Measurements from ENCODE around the gene PCMT1. TPM values are rescaled to one million over a fixed set of nuclear protein-coding genes. Genes with fewer than 3 reads are reported as not detected.
A peak's percentile ranks its signal among the peaks of the same experiment; 100 is the strongest.

Gene PCMT1
- total RNA-seq, 4 donors from 2014 or later, result 62.2 to 133 (median 77.9) TPM

- H3K36me3 ChIP-seq, result no peaks in the 10 kb centered on the region
- DNase-seq, result no peak
- no peaks in the 10 kb centered on the region for H3K9me3 ChIP-seq
- no peak for TF ChIP-seq CTCF (IDR thresholded peaks at IDR 0.05)
- TF ChIP-seq POLR2A (IDR thresholded peaks at IDR 0.05), result no peak
- H3K27me3 ChIP-seq, result no peaks in the 10 kb centered on the region
- intact Hi-C loops (cut with DNase I), result no loop called here
- peak overlapping the region; percentile 83 to 99 (median 94) for H3K4me3 ChIP-seq (replicated peaks in 1 of 3)
- WGBS, 2 donors, result 0 to 1% methylated on average over 9 of the region's 9 CpGs
- peak overlapping the region; percentile 98 to 100 (median 99) for H3K27ac ChIP-seq
- H3K4me1 ChIP-seq, result peaks cover 8 to 17% of the 10 kb centered on the region in 2 donors
Observed at GRCh38 chr6:149717255-149717587, 32.3 kb upstream of the PCMT1 start.

GRCh38 chr6:149717588-149718458 lies 31.7 kb upstream of the PCMT1 start, which contains the start of gene LATS1:
TSS of gene LATS1 (minus strand) at chr6:149718101. CDS start at chr6:149702126, 15,975 bp downstream.
- Histone ChIP-seq H3K9me3 (no peaks in the 10 kb centered on the region), H3K36me3 (no peaks in the 10 kb centered on the region), H3K27me3 (no peaks in the 10 kb centered on the region), H3K4me3 (replicated peaks in 1 of 3) (peak within 1 kb of the TSS; percentile 83 to 99 (median 94)), H3K27ac (peak within 1 kb of the TSS; percentile 98 to 100 (median 99)), H3K4me1 (peaks cover 8 to 17% of the 10 kb centered on the region in 2 donors)
- peak; percentile 2 to 76 for TF ChIP-seq POLR2A (IDR thresholded peaks at IDR 0.05)
- TF ChIP-seq CTCF (IDR thresholded peaks at IDR 0.05), result peak in 1 of 6 experiments; percentile 15
- peak; percentile 98 for DNase-seq
- intact Hi-C loops (cut with DNase I), result no loop called here
- WGBS, 2 donors, result 1% methylated on average over 24 to 41 of the region's 82 CpGs

- H3K27ac ChIP-seq, result no peak overlapping the region
- peaks cover 4 to 17% of the 10 kb centered on the region in 2 donors for H3K4me1 ChIP-seq
- no peak overlapping the region for H3K4me3 ChIP-seq (replicated peaks in 1 of 3)
- H3K27me3 ChIP-seq, result no peaks in the 10 kb centered on the region
- DNase-seq, result no peak
- intact Hi-C loops (cut with DNase I), result no loop called here
- no peaks in the 10 kb centered on the region for H3K9me3 ChIP-seq
- WGBS, 2 donors, result 94 to 97% methylated on average over 3 of the region's 3 CpGs
- no peaks in the 10 kb centered on the region for H3K36me3 ChIP-seq
- TF ChIP-seq POLR2A (IDR thresholded peaks at IDR 0.05) (no peak), CTCF (IDR thresholded peaks at IDR 0.05) (no peak)
Observed at GRCh38 chr6:149719531-149719930, 30.0 kb upstream of the PCMT1 start.

GRCh38 chr6:149723262-149723661 lies 26.3 kb upstream of the PCMT1 start:
- H3K36me3 ChIP-seq, result peaks cover 0 to 2% of the 10 kb centered on the region in 2 donors
- H3K9me3 ChIP-seq, result no peaks in the 10 kb centered on the region
- intact Hi-C loops (cut with DNase I), result no loop called here
- no peaks in the 10 kb centered on the region for H3K27me3 ChIP-seq
- no peak overlapping the region for H3K4me3 ChIP-seq (replicated peaks in 1 of 3)
- no peak for TF ChIP-seq CTCF (IDR thresholded peaks at IDR 0.05)
- H3K27ac ChIP-seq, result no peak overlapping the region
- WGBS, 2 donors, result 89 to 93% methylated on average over 4 of the region's 4 CpGs
- peaks cover 0 to 6% of the 10 kb centered on the region in 2 donors for H3K4me1 ChIP-seq
- no peak for DNase-seq

GRCh38 chr6:149723771-149724417 lies 25.6 kb upstream of the PCMT1 start:
- peak; percentile 18 to 35 for DNase-seq
- Histone ChIP-seq H3K4me1 (peaks cover 0 to 1% of the 10 kb centered on the region in 2 donors), H3K4me3 (replicated peaks in 1 of 3) (no peak overlapping the region), H3K9me3 (no peaks in the 10 kb centered on the region), H3K27me3 (no peaks in the 10 kb centered on the region), H3K36me3 (peaks cover 2 to 8% of the 10 kb centered on the region in 2 donors), H3K27ac (no peak overlapping the region)
- WGBS, 2 donors, result 69 to 71% methylated on average over 10 of the region's 10 CpGs
- intact Hi-C loops (cut with DNase I), result no loop called here
- peak in 5 of 6 experiments; percentile 21 to 66 (median 55) for TF ChIP-seq CTCF (IDR thresholded peaks at IDR 0.05)
- no peak for TF ChIP-seq POLR2A (IDR thresholded peaks at IDR 0.05)

All from thyroid gland (tissue), 4 donors.